B cell (primary cell): Measurements from ENCODE around the gene CD8B. TPM values are rescaled to one million over a fixed set of nuclear protein-coding genes. Genes with fewer than 3 reads are reported as not detected.

ENCODE experiments used
- ATAC-seq: fragments of 200-7000 bp; cut with Tn5 transposase; one replicate; pipeline ENCODE4 v1.10.0; 2021; ENCODE audit warnings: low read depth, mild to moderate bottlenecking, moderate number of reproducible peaks, moderate library complexity
- CTCF ChIA-PET: fragments of 350-600 bp; sonication (Branson Sonifier 250); formaldehyde crosslinking; loops from one replicate; lab custom pipeline; 2021; ENCODE audit warnings: antibody characterized with exemption, inconsistent platforms; lab: Charles Lee
- POLR2A ChIA-PET: fragments of 350-600 bp; sonication (Branson Sonifier 250); formaldehyde crosslinking; loops from one replicate; lab custom pipeline; 2021; ENCODE audit warnings: antibody characterized with exemption; lab: Charles Lee
- DNase-seq: peaks from one replicate; pipeline ENCODE4 v3.0.0; 2013
- H2AFZ ChIP-seq: 2 replicates; pipeline ENCODE4 v1.6.1; 2012; ENCODE audit warnings: mild to moderate bottlenecking, low read depth, low read length; ENCODE audit not compliant: insufficient read depth, poor library complexity, severe bottlenecking
- H3K27ac ChIP-seq, 2 donors: 1 replicate in 1 of 2; 2 replicates in 1 of 2; pipeline ENCODE4 v1.5.1; 2012 to 2013; ENCODE audit warnings: low read length in 2 of 2, mild to moderate bottlenecking in 2 of 2, moderate library complexity in 1 of 2
- H3K27me3 ChIP-seq, 4 experiments: fragments of 200-600 bp in 1 of 4; sonication (generic) in 1 of 4; replicated peaks in 1 of 4; 1 replicate in 2 of 4; 2 replicates in 2 of 4; pipeline versions ENCODE4 v1.6.1 to v1.7.0; 2013 to 2016; ENCODE audit warnings: low read length in 3 of 4, mild to moderate bottlenecking in 2 of 4, mixed read lengths in 1 of 4, moderate library complexity in 1 of 4; ENCODE audit not compliant: insufficient read depth in 4 of 4, control insufficient read depth in 3 of 4; ENCODE audit errors: control extremely low read depth in 1 of 4
- H3K36me3 ChIP-seq, 2 experiments: replicated peaks in 1 of 2; 1 replicate in 1 of 2; 2 replicates in 1 of 2; pipeline versions ENCODE4 v1.6.1 to v1.7.1; 2013; ENCODE audit warnings: low read length in 1 of 2; ENCODE audit not compliant: insufficient read depth in 2 of 2, control insufficient read depth in 1 of 2; ENCODE audit errors: control extremely low read depth in 1 of 2, extremely low read depth in 1 of 2
- H3K4me1 ChIP-seq, 2 donors: fragments of 200-600 bp in 1 of 2; sonication (generic) in 1 of 2; 1 replicate in 1 of 2; 2 replicates in 1 of 2; pipeline versions ENCODE4 v1.5.1 to v1.6.1; 2013 to 2017; ENCODE audit warnings: low read length in 2 of 2; ENCODE audit not compliant: control insufficient read depth in 2 of 2, insufficient read depth in 2 of 2
- H3K4me2 ChIP-seq: replicated peaks from 2 replicates; pipeline ENCODE3; 2012; ENCODE audit warnings: mild to moderate bottlenecking, low read depth, low read length; ENCODE audit not compliant: poor library complexity, severe bottlenecking
- H3K4me3 ChIP-seq, 5 experiments: fragments of 200-600 bp in 1 of 5; sonication (generic) in 1 of 5; 1 replicate in 3 of 5; 2 replicates in 2 of 5; pipeline versions ENCODE4 v1.5.1 to v1.7.0; 2011 to 2016; ENCODE audit warnings: low read length in 4 of 5, mild to moderate bottlenecking in 4 of 5, low read depth in 2 of 5, control low read depth in 1 of 5, moderate library complexity in 1 of 5; ENCODE audit not compliant: insufficient read depth in 1 of 5; ENCODE audit errors: control extremely low read depth in 1 of 5, extremely low read depth in 1 of 5
- H3K79me2 ChIP-seq: fragments of 200-600 bp; sonication (generic); one replicate; pipeline ENCODE4 v1.6.0; 2016; ENCODE audit warnings: low read length; ENCODE audit not compliant: control insufficient read depth, insufficient read depth
- H3K9ac ChIP-seq: fragments of 200-600 bp; sonication (generic); 2 replicates; pipeline ENCODE4 v1.6.1; 2017; ENCODE audit warnings: mild to moderate bottlenecking, low read length, moderate library complexity
- H3K9me3 ChIP-seq, 3 donors: one replicate each; pipeline versions ENCODE4 v1.6.1 to v1.7.1; 2013; ENCODE audit warnings: low read length in 2 of 3; ENCODE audit not compliant: control insufficient read depth in 2 of 3, insufficient read depth in 1 of 3; ENCODE audit errors: control extremely low read depth in 1 of 3
- H4K20me1 ChIP-seq: 2 replicates; pipeline ENCODE4 v1.6.0; 2012; ENCODE audit warnings: mild to moderate bottlenecking, low read length; ENCODE audit not compliant: insufficient read depth, control insufficient read depth, poor library complexity, severe bottlenecking
- H3K27ac Mint-ChIP-seq: one replicate; pipeline ENCODE4 v1.8.0; 2021; ENCODE audit warnings: mixed read lengths
- H3K27me3 Mint-ChIP-seq: one replicate; pipeline ENCODE4 v1.8.0; 2021; ENCODE audit warnings: mixed read lengths
- H3K4me1 Mint-ChIP-seq: one replicate; pipeline ENCODE4 v1.8.0; 2021; ENCODE audit warnings: mixed read lengths
- H3K4me3 Mint-ChIP-seq: one replicate; pipeline ENCODE4 v1.8.0; 2021; ENCODE audit warnings: mixed read lengths
- H3K9me3 Mint-ChIP-seq: one replicate; pipeline ENCODE4 v1.8.0; 2022; ENCODE audit warnings: mixed read lengths; ENCODE audit not compliant: insufficient read depth
- CTCF ChIP-seq: fragments of 200-600 bp; IDR thresholded peaks from one replicate; pipeline ENCODE4 v1.8.0; 2022; ENCODE audit warnings: antibody characterized with exemption, mild to moderate bottlenecking
- EZH2 ChIP-seq: IDR thresholded peaks from 2 replicates; pipeline ENCODE4 v1.6.1; 2012; ENCODE audit warnings: borderline replicate concordance, low read depth, mild to moderate bottlenecking, moderate library complexity, low read length; ENCODE audit not compliant: insufficient read depth, poor library complexity, severe bottlenecking
- WGBS: methylation state at CpG from one replicate; pipeline ENCODE4 v1.1.5; 2013; ENCODE audit warnings: missing lambda C conversion rate; ENCODE audit not compliant: insufficient coverage; 5-methylcytosine and 5-hydroxymethylcytosine counted together
- intact Hi-C: fragments of 100-400 bp; cut with micrococcal nuclease; formaldehyde crosslinking; loops from one replicate; pipeline ENCODE4 v1.10.0; 2022
- polyA plus RNA-seq: library from polyadenylated mRNA; depleted of rRNA; stranded (reverse); fragments of >200 nt; gene quantifications from 2 replicates; pipeline ENCODE4 v1.2.3, GENCODE V29; 2012
- total RNA-seq, 2 donors: library from RNA; stranded (reverse); fragments of 120-200 nt in 1 of 2; gene quantifications; 1 replicate in 1 of 2; 2 replicates in 1 of 2; pipeline versions ENCODE4 v1.2.3 to v1.2.4, GENCODE V29; 2013 to 2022

The CD8B gene
- total and polyA plus RNA-seq, 2 donors (not counting 1 experiment from before 2014, with no cell fraction given), result 0.45 TPM; not detected in 1

- H3K27ac ChIP-seq, result no peak overlapping the region
- peaks cover 13 to 21% of the 10 kb centered on the region in 2 donors for H3K4me1 ChIP-seq
- H3K9me3 ChIP-seq, result no peaks in the 10 kb centered on the region
- Mint-ChIP-seq H3K27me3 (peaks cover 3% of the 10 kb centered on the region), H3K9me3 (no peaks in the 10 kb centered on the region), H3K4me3 (no peak overlapping the region), H3K27ac (no peak overlapping the region), H3K4me1 (peaks cover 20% of the 10 kb centered on the region)
- TF ChIP-seq EZH2, result no peak
- no peak for TF ChIP-seq CTCF
- CTCF ChIA-PET, result no interaction called here
- H3K9ac ChIP-seq, result no peak overlapping the region
- 83% methylated on average over 5 of the region's 7 CpGs for WGBS
- no peak overlapping the region for H3K4me2 ChIP-seq
- H3K79me2 ChIP-seq, result no peaks in the 10 kb centered on the region
- H3K4me3 ChIP-seq, result no peak overlapping the region
- H3K36me3 ChIP-seq, result no peaks in the 10 kb centered on the region
- intact Hi-C loops, result no loop called here
- H2AFZ ChIP-seq, result no peak overlapping the region
- no peaks in the 10 kb centered on the region for H3K27me3 ChIP-seq
- H4K20me1 ChIP-seq, result no peaks in the 10 kb centered on the region
- POLR2A ChIA-PET, result no interaction called here
- DNase-seq, result no peak
- no peak for ATAC-seq
Observed at GRCh38 chr2:86782748-86783147, 78.9 kb downstream of the CD8B start.

GRCh38 chr2:86781363-86781762 is 80.3 kb downstream of the CD8B start:
- Mint-ChIP-seq H3K4me1 (peaks cover 20% of the 10 kb centered on the region), H3K4me3 (no peak overlapping the region), H3K27ac (no peak overlapping the region), H3K9me3 (no peaks in the 10 kb centered on the region), H3K27me3 (no peaks in the 10 kb centered on the region)
- TF ChIP-seq EZH2, result no peak
- TF ChIP-seq CTCF, result no peak
- H3K79me2 ChIP-seq, result no peaks in the 10 kb centered on the region
- no peak overlapping the region for H3K27ac ChIP-seq
- WGBS, result 70% methylated on average over 1 of the region's 9 CpGs
- H3K4me1 ChIP-seq, result peaks cover 13 to 21% of the 10 kb centered on the region in 2 donors
- H3K9ac ChIP-seq, result no peak overlapping the region
- no peak for ATAC-seq
- no peak overlapping the region for H3K4me2 ChIP-seq
- no peaks in the 10 kb centered on the region for H4K20me1 ChIP-seq
- H3K9me3 ChIP-seq, result no peaks in the 10 kb centered on the region
- no peaks in the 10 kb centered on the region for H3K27me3 ChIP-seq
- H3K36me3 ChIP-seq, result peaks cover under 1 to 3% of the 10 kb centered on the region in 2 experiments
- H2AFZ ChIP-seq, result no peak overlapping the region
- no peak for DNase-seq
- ChIA-PET POLR2A (no interaction called here), CTCF (no interaction called here)
- intact Hi-C loops, result no loop called here
- no peak overlapping the region for H3K4me3 ChIP-seq
